DND-41 (cell line): ENCODE measurements around the gene DOCK7.

Source experiments
- CTCF ChIP-seq: IDR thresholded peaks from 2 replicates; pipeline ENCODE4 v1.5.1; 2012; ENCODE audit warnings: borderline replicate concordance, low read length, moderate library complexity, mild to moderate bottlenecking; ENCODE audit not compliant: poor library complexity, severe bottlenecking; ENCODE audit errors: extremely low read depth
- EZH2 ChIP-seq: IDR thresholded peaks from 3 replicates; pipeline ENCODE4 v1.6.1; 2012; ENCODE audit warnings: borderline replicate concordance, low read depth, mild to moderate bottlenecking, moderate library complexity, low read length, inconsistent platforms; ENCODE audit not compliant: severe bottlenecking

- no peak for TF ChIP-seq CTCF
- no peak for TF ChIP-seq EZH2
Measured at GRCh38 chr1:62722796-62723195, 34.6 kb upstream of the DOCK7 start.
